Hepatocyte (in vitro differentiated cells): Measurements from ENCODE around the gene CHRM3.

Experiments used
- EZH2phosphoT487 ChIP-seq: fragments of 200-600 bp; sonication (generic); IDR thresholded peaks from one replicate; pipeline ENCODE4 v1.6.1; 2018; ENCODE audit warnings: antibody characterized with exemption, mild to moderate bottlenecking, low read depth, moderate library complexity; ENCODE audit not compliant: unreplicated experiment, severe bottlenecking
- TF ChIP-seq, protein P1 (sequence below): fragments of 200-600 bp; sonication (generic); IDR thresholded peaks from 2 replicates; pipeline ENCODE4 v1.5.1; 2016; ENCODE audit warnings: antibody characterized with exemption, mild to moderate bottlenecking; ENCODE audit not compliant: poor library complexity

- TF ChIP-seq, protein P1, sequence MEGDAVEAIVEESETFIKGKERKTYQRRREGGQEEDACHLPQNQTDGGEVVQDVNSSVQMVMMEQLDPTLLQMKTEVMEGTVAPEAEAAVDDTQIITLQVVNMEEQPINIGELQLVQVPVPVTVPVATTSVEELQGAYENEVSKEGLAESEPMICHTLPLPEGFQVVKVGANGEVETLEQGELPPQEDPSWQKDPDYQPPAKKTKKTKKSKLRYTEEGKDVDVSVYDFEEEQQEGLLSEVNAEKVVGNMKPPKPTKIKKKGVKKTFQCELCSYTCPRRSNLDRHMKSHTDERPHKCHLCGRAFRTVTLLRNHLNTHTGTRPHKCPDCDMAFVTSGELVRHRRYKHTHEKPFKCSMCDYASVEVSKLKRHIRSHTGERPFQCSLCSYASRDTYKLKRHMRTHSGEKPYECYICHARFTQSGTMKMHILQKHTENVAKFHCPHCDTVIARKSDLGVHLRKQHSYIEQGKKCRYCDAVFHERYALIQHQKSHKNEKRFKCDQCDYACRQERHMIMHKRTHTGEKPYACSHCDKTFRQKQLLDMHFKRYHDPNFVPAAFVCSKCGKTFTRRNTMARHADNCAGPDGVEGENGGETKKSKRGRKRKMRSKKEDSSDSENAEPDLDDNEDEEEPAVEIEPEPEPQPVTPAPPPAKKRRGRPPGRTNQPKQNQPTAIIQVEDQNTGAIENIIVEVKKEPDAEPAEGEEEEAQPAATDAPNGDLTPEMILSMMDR = no peak
- TF ChIP-seq EZH2phosphoT487 = no peak
Observed at GRCh38 chr1:239387304-239388158, 1.2 kb downstream of the CHRM3 start.
